Iris pigment epithelial cell (primary cell): ENCODE measurements around the gene DNAJC8.

ENCODE experiments used
- DNase-seq: peaks from one replicate; pipeline ENCODE4 v3.0.0-alpha.2; 2011; ENCODE audit warnings: low read depth

DNAJC8 gene

DNA sequence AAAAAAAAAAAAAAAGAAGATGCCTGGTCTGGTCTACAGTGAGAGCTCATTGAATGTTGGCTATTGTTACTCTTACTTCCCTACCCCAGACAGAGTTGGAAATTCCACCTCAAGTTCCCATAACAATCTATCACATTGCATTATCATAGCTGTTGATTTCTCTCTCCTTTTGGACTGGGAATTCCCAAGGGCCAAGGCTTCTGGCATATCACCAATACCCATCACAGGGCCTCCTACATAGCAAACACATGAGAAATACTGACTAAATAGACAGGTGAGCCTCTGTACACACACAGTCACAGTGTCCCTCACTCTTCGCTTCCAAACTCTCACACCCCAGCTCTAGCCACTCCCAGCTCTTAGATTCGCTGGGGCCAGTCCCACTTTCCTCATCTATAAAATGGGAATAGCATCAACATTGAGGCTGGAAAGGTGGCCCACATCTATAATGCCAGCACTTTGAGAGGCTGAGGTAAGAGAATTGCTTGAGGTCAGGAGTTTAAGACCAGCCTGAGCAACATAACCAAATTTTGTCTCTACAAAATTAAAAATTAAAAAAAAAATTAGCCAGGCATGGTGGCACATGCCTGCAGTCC is 62.7 kb downstream of the DNAJC8 start:
- no peak for DNase-seq

DNA sequence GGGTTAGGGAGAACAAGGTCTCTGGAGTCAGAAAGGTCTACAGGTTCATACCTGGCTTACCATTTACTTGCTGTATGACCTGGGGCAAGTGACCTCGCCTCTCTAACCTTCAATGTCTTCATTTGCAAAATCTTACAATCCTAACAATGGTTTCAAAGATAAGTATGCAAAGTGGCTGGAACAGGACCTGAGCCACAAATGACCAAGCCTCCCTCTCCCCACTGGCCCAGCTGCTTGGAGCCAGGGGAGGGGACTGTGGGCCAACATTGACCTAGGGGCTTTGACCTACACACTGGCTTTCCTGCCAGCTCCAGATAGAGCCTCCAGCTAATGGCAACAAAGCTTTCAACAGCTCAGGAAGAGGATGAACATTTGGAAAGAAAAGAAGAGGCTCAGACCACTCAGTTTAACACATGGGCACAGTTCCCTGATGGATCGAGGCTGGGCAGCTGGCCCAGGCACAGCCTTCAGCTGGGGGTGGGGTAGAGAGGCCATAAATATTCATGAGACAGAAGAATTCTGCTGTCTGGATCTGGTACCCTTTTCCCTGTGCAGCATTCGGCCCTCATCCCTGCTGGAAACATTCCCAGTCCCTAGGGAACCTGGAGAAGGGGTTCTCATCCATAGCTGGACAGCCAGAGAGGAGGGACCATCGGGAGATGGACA is 69.2 kb downstream of the DNAJC8 start:
- DNase-seq, result no peak

DNA sequence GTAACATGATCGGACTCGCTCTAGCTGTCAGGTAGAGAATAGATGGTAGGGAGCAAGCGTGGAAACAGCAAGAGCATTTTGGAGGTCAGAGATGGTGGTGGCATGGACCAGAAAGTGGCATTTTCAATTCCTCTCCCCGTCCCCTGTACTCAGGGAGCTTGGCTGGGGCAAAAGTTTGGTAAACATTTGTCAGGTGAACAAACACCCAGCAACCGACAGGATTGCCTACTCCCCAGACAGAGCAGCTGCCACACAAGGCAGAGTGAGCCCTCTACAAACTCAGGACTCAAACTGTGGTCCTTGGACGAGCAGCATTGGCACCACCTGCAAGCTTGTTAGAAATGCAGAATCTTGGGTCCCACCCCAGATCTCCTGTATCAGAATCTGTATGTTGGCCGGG is 70.7 kb downstream of the DNAJC8 start:
- DNase-seq, result no peak

DNA sequence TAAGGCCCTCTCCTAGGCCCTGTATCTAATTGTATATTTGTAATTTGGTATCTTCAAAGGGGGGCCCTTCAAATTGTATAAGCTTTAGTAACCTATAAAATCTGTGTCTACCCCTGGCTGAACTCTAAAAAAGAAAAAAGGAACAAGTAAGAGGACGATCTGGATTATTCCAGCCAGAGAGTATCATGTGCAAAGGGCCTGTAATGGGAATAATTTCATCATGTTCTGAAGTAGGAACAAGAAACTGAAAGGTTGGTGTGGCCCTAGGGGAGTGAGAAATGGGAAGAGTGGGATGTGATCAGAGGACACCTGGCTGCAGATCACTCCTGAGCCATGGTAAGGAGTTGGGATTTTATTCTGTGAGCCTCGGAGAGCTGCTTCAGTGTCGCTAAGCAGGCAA is 71.1 kb downstream of the DNAJC8 start:
- no peak for DNase-seq

DNA sequence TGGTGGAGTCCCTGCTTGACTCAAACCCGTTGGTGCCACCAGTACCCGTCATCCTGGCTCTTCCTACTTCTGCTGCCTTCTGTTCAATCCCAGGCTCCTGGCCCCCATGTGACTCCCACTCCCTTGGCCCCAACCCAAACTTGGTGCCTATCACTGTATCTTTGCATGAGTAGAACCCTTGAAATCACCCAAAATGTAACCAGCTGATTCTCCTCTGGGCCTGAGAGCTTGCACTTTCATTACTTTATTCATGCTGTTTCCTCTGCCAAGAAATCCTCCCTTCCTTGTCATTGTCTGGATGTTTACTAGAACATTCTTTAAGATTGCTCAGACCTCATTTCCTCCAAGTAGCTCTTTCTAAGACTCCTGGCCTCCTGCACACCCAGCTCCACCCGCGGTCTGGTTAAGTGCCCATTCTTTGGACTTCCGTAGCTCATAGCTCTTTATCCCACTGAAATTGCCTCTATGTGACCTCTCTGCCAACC is 72.0 kb downstream of the DNAJC8 start:
- peak; percentile 95 for DNase-seq

DNA sequence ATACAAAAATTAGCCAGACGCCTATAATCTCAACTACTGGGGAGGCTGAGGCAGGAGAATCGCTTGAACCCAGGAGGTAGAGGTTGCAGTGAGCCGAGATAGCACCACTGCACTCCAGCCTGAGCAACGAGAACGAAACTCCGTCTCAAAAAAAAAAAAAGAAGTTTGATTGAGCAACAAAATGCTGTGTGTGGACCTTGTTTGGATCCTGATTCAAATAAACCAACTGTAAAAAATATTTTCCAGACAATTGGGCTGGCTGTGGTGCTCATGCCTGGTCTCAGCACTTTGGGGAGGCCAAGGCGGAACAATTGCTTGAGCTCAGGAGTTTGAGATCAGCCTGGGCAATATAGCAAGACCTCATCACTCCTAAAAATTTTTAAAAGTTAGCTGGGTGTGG is 73.1 kb downstream of the DNAJC8 start:
- no peak for DNase-seq

DNA sequence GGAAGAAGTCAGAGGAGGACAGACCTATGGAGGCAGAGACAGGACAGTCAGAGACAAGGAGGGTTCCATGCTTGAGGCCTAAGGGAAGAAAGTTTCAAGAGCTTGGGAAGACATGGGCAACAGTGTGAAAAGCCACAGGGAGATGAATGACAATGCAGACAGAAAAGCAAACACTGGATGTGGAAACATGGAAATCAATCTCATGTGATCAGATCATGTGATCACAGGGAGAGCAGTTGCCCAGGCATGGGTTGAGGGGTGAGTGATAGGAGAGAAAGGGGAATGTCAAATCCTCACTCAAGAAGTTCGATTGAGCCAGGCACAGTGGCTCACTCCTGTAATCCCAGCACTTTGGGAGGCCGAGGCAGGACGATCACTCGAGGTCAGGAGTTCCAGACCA is 73.6 kb downstream of the DNAJC8 start:
- no peak for DNase-seq

DNA sequence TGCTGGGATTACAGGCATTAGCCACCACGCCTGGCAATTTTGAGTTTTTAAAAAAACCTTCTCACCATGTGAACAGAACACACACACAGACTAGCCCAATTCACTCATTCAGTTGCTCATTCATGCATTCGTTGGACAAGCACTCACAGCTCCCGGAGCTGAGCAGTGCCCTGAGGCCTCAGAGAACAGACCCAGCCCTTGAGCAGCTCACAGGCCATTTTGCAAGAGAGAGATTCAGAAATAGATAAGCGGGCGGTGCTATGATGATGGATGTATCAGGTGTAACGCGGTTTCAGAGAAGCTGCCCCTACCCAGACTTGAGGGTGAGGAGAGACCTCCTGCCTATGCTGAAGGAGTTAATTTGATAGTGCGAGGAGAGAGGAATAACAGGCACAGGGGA is 74.9 kb downstream of the DNAJC8 start:
- DNase-seq, result no peak

DNA sequence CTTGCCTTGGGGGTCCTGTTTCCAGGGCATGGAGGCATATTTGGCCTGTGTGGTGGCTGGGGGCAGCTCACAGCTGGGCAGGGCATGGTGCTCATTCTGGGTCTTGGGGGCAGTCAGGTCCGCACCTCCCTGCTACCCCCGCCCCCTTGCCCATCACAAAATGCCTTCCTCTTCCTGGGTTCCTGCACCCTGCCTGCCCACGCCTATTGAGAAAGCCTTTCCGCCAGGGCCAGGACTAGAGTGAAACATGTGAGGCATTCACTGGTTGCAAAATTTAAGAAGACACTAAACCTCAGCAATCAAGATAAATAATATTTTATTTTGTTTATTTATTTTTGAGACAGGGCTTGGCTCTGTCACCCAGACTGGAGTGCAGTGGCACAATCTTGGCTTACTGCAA is 76.0 kb downstream of the DNAJC8 start:
- DNase-seq, result peak; percentile 32

DNA sequence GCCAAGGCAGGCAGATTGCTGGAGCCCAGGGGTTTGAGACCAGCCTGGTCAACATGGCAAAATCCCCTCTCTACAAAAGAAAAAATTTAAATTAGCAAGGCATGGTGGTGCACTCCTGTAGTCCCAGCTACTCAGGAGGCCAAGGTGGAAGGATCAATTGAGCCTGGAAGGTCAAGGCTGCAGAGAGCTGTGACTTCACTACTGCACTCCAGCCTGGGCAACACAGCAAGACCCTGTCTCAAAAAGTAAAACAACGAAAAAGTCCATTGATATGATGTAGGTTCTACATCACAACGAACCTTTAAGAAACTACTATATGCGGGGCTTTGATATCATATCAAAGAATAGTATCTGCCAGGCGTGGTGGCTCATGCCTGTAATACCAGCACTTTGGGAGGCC is 77.2 kb downstream of the DNAJC8 start:
- no peak for DNase-seq

DNA sequence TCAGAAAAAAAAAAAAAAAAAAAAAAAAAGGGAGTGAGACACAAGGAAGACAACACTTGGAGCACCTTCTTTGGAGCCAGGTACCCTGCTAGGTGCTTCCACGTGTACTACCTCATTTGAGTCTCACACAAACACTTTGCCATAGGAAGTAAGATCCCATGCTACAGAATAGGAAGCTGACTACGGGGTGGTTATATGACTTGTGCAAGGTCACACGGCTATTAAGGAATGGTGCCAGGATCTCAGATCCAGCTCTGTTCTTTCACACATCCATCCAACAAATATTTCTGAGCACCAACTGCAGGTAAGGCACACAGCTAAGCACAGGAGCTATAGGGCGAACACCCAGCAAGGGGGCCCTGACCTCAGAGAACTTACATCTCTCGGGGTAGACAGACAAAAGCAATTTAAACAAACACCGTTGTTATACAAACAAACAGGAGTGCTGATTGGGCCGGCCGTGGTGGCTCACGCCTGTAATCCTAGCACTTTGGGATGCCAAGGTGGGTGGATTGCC is 78.7 kb downstream of the DNAJC8 start:
- no peak for DNase-seq
